K562 (cell line): ENCODE data around the gene FST. TPM values are rescaled to one million over a fixed set of nuclear protein-coding genes. Genes with fewer than 3 reads are reported as not detected.

Experiments used
- ATAC-seq: fragments of 200-7000 bp; cut with Tn5 transposase; 3 replicates; pipeline ENCODE4 v1.9.1; 2020; ENCODE audit warnings: moderate library complexity
- BruUV-seq: library from RNA; stranded (reverse); fragments of 400-500 nt; replicated peaks from 2 replicates; lab custom pipeline; 2021; lab: Mats Ljungman, UMichigan
- CTCF ChIA-PET: fragments of 300-600 bp; formaldehyde crosslinking; extraction: SDS; loops from one replicate; lab custom pipeline; 2021; ENCODE audit warnings: low intra/inter-chr PET ratio; lab: Yijun Ruan, JAX
- POLR2A ChIA-PET: fragments of 300-600, 350-650 bp; sonication (Branson Sonifier 250); formaldehyde crosslinking; extraction: SDS; loops from one replicate; lab custom pipeline; 2021; ENCODE audit warnings: antibody characterized with exemption, inconsistent platforms; lab: Yijun Ruan, JAX
- DNase-seq, 4 experiments: peaks; one replicate each; pipeline versions ENCODE4 v3.0.0 to v3.0.0-alpha.2; 2011 to 2018; ENCODE audit warnings: low spot score in 3 of 4, mixed read lengths in 3 of 4; ENCODE audit errors: extremely low read depth in 1 of 4
- FAIRE-seq: peaks from 2 replicates; lab custom pipeline; 2011; peaks lifted over from hg19 to GRCh38; lab: Jason Lieb, UNC
- H2AFZ ChIP-seq: 2 replicates; pipeline ENCODE4 v1.6.0; 2011; ENCODE audit warnings: low read depth, low read length, control low read depth, inconsistent platforms
- H3K27ac ChIP-seq: fragments of 200-600 bp; 3 replicates; pipeline ENCODE4 v1.8.0; 2011; ENCODE audit warnings: low read depth, mild to moderate bottlenecking, control low read depth, inconsistent platforms, low read length, moderate library complexity, mixed read lengths; ENCODE audit errors: extremely low read depth
- H3K27me3 ChIP-seq, 2 experiments: fragments of 300-600 bp in 1 of 2; 2 replicates in 1 of 2; 3 replicates in 1 of 2; pipeline versions ENCODE4 v1.6.0 to v1.8.0; 2011; ENCODE audit warnings: inconsistent platforms in 2 of 2, low read length in 2 of 2, mild to moderate bottlenecking in 1 of 2, mixed read lengths in 1 of 2, moderate library complexity in 1 of 2; ENCODE audit not compliant: control insufficient read depth in 2 of 2, insufficient read depth in 2 of 2
- H3K36me3 ChIP-seq: fragments of 300-600 bp; 3 replicates; pipeline ENCODE4 v1.8.0; 2011; ENCODE audit warnings: mild to moderate bottlenecking, low read length, inconsistent platforms; ENCODE audit not compliant: control insufficient read depth, insufficient read depth
- H3K4me1 ChIP-seq, 2 experiments: fragments of 200-600 bp in 1 of 2; replicated peaks in 1 of 2; 2 replicates in 1 of 2; 3 replicates in 1 of 2; pipeline versions ENCODE4 v1.5.1 to v1.8.0; 2011; ENCODE audit warnings: inconsistent platforms in 2 of 2, low read length in 2 of 2, mild to moderate bottlenecking in 1 of 2, mixed read lengths in 1 of 2, moderate library complexity in 1 of 2; ENCODE audit not compliant: control insufficient read depth in 2 of 2, insufficient read depth in 2 of 2
- H3K4me2 ChIP-seq: 2 replicates; pipeline ENCODE4 v1.6.1; 2011; ENCODE audit warnings: low read length, control low read depth, inconsistent platforms, mixed read lengths; ENCODE audit not compliant: insufficient read depth
- H3K4me3 ChIP-seq: fragments of 200-600 bp; sonication (generic), shearing (Covaris generic); 2 replicates; pipeline ENCODE4 v1.5.1; 2016; ENCODE audit warnings: control low read depth, inconsistent platforms
- H3K79me2 ChIP-seq: fragments of 200-600 bp; 3 replicates; pipeline ENCODE4 v1.8.0; 2011; ENCODE audit warnings: low read length, inconsistent platforms; ENCODE audit not compliant: control insufficient read depth, insufficient read depth
- H3K9ac ChIP-seq, 2 experiments: 2 replicates each; pipeline versions ENCODE4 v1.6.0 to v1.6.1; 2011; ENCODE audit warnings: low read depth in 2 of 2, low read length in 2 of 2, control low read depth in 1 of 2, inconsistent platforms in 1 of 2, mild to moderate bottlenecking in 1 of 2, mixed read lengths in 1 of 2; ENCODE audit not compliant: insufficient read depth in 1 of 2
- H3K9me1 ChIP-seq: one replicate; pipeline ENCODE4 v1.6.0; 2011; ENCODE audit warnings: inconsistent platforms, mild to moderate bottlenecking, low read length, moderate library complexity; ENCODE audit not compliant: control insufficient read depth, insufficient read depth
- H3K9me3 ChIP-seq: replicated peaks from 2 replicates; pipeline ENCODE4 v1.5.1; 2011; ENCODE audit warnings: low read depth, low read length, inconsistent platforms; ENCODE audit not compliant: control insufficient read depth, insufficient read depth
- H4K20me1 ChIP-seq: replicated peaks from 2 replicates; pipeline ENCODE4 v1.6.1; 2011; ENCODE audit warnings: low read length, inconsistent platforms, mixed read lengths; ENCODE audit not compliant: control insufficient read depth, insufficient read depth
- CBX2 ChIP-seq: fragments of 200-600 bp; sonication (generic); IDR thresholded peaks from one replicate; pipeline ENCODE4 v1.6.1; 2012; ENCODE audit warnings: mild to moderate bottlenecking, low read length, inconsistent platforms; ENCODE audit not compliant: insufficient read depth, poor library complexity, severe bottlenecking
- EHMT2 ChIP-seq: fragments of 450-650 bp; IDR thresholded peaks from 2 replicates; pipeline ENCODE4 v1.6.1; 2018; ENCODE audit warnings: antibody characterized with exemption
- HIVEP1 ChIP-seq: fragments of 250-450 bp; sonication (Bioruptor Pico); IDR thresholded peaks from 2 replicates; pipeline ENCODE4 v1.4.0; 2020; ENCODE audit warnings: mild to moderate bottlenecking
- KHSRP ChIP-seq: fragments of 450-650 bp; IDR thresholded peaks from 2 replicates; pipeline ENCODE4 v1.6.1; 2017
- NR2F6 ChIP-seq: fragments of 450-650 bp; formaldehyde crosslinking; IDR thresholded peaks from 2 replicates; pipeline ENCODE4 v1.4.0; 2020; ENCODE audit warnings: mild to moderate bottlenecking
- RBM34 ChIP-seq: fragments of 200-400 bp; formaldehyde crosslinking; IDR thresholded peaks from 2 replicates; pipeline ENCODE4 v1.6.1; 2018; ENCODE audit warnings: low read length, borderline replicate concordance; ENCODE audit not compliant: insufficient read depth
- TAF1 ChIP-seq: IDR thresholded peaks from 2 replicates; pipeline ENCODE4 v1.6.1; 2011; ENCODE audit warnings: mild to moderate bottlenecking, low read length, moderate library complexity; ENCODE audit not compliant: insufficient read depth, control insufficient read depth, severe bottlenecking; ENCODE audit errors: extremely low read depth
- TEAD2 ChIP-seq: fragments of 450-650 bp; IDR thresholded peaks from 2 replicates; pipeline ENCODE4 v1.6.1; 2016; ENCODE audit warnings: missing genetic modification characterization, control low read depth, missing compliant biosample characterization
- WHSC1 ChIP-seq: IDR thresholded peaks from one replicate; pipeline ENCODE4 v1.6.1; 2012; ENCODE audit warnings: low read length, control low read depth, inconsistent platforms
- XRCC4 ChIP-seq: IDR thresholded peaks from one replicate; pipeline ENCODE4 v1.6.1; 2011; ENCODE audit not compliant: insufficient read depth, insufficient read length; ENCODE audit errors: extremely low read depth
- ZFP1 ChIP-seq: fragments of 450-650 bp; formaldehyde crosslinking; IDR thresholded peaks from 2 replicates; pipeline ENCODE4 v1.4.0; 2020; ENCODE audit warnings: mild to moderate bottlenecking, mixed read lengths
- ZNF280A ChIP-seq: fragments of 450-650 bp; IDR thresholded peaks from 2 replicates; pipeline ENCODE4 v1.6.1; 2018; ENCODE audit warnings: mild to moderate bottlenecking, low read depth; ENCODE audit not compliant: partially characterized antibody
- ZNF384 ChIP-seq: IDR thresholded peaks from 2 replicates; pipeline ENCODE4 v1.6.1; 2012; ENCODE audit warnings: low read depth, low read length, improper control_type of control experiment
- ZNF444 ChIP-seq: fragments of 250-450 bp; sonication (Bioruptor Pico); IDR thresholded peaks from 2 replicates; pipeline ENCODE4 v1.4.0; 2020; ENCODE audit warnings: mild to moderate bottlenecking, moderate library complexity
- ZNF512 ChIP-seq: IDR thresholded peaks from 2 replicates; pipeline ENCODE4 v1.6.1; 2016; ENCODE audit warnings: missing genetic modification characterization, missing compliant biosample characterization
- ZNF740 ChIP-seq, 3 experiments: fragments of 200-800 bp in 1 of 3; sonication (Bioruptor generic) in 1 of 3; sonication (generic) in 1 of 3; formaldehyde crosslinking in 1 of 3; IDR thresholded peaks; 2 replicates each; pipeline versions ENCODE4 v1.6.1 to v1.8.0; 2016 to 2022; ENCODE audit warnings: mild to moderate bottlenecking in 2 of 3, missing compliant biosample characterization in 2 of 3, missing genetic modification characterization in 2 of 3, missing genetic modification reagents in 1 of 3
- ZZZ3 ChIP-seq: fragments of 450-650 bp; IDR thresholded peaks from 2 replicates; pipeline ENCODE4 v1.6.1; 2016; ENCODE audit warnings: antibody characterized with exemption, mild to moderate bottlenecking, moderate library complexity
- WGBS: fragments of 100-300 bp; shearing (Covaris generic); methylation state at CpG from one replicate; pipeline ENCODE4 v1.1.6; 2016; ENCODE audit warnings: low coverage, mixed read lengths; ENCODE audit not compliant: insufficient coverage; ENCODE audit errors: missing lambda C conversion rate; 5-methylcytosine and 5-hydroxymethylcytosine counted together
- in situ Hi-C: fragments of 300-500 bp; cut with MboI; formaldehyde crosslinking; loops from 4 replicates; pipeline ENCODE4 v1.15.0; 2018; ENCODE audit warnings: inconsistent platforms, mixed read lengths
- intact Hi-C: fragments of 100-400 bp; cut with micrococcal nuclease; formaldehyde crosslinking; loops from 2 replicates; pipeline ENCODE4 v1.14.2; 2022
- polyA plus RNA-seq, 8 experiments: library from polyadenylated mRNA; depleted of rRNA in 4 of 8; stranded (reverse) in 5 of 8; unstranded in 3 of 8; fragments of >200 nt; fragmentation: Nextera tagmentation in 2 of 8; fragmentation: Illumina TruSeq in 1 of 8; extraction: Ambion mirVana in 2 of 8; extraction: Trizol in 1 of 8; gene quantifications; 2 replicates each; pipeline versions ENCODE4 v1.2.1 to v1.2.3, GENCODE V29; 2011 to 2014; ENCODE audit warnings: inconsistent platforms in 1 of 8, missing spikeins in 1 of 8
- total RNA-seq, 7 experiments: library from RNA; depleted of rRNA in 6 of 7; stranded (reverse); fragments of >200 nt in 6 of 7; fragmentation: Illumina TruSeq in 2 of 7; extraction: Trizol in 2 of 7; gene quantifications; 2 replicates each; pipeline versions ENCODE4 v1.2.1 to v1.2.3, GENCODE V29; 2011 to 2021; ENCODE audit warnings: low replicate concordance in 1 of 7

The FST gene
- total and polyA plus RNA-seq, 9 of the 15 experiments (the other 6 are each of a cell fraction or from before 2014, with no cell fraction given): 0.03 to 0.27 TPM; not detected in 7

- no peak overlapping the region; a peak in 1 of 4 replicates for H3K9ac ChIP-seq
- ChIA-PET CTCF (no interaction called here), POLR2A (interaction anchor here (0.6 to 1.1 kb wide), 2 partner anchors 23 to 248 kb away, joined by 3 to 4 read pairs; no protein-coding TSS in a partner anchor)
- no peak for FAIRE-seq
- H2AFZ ChIP-seq: peak overlapping the region; percentile 54; the same call in 1 of the 2 replicates
- H3K9me1 ChIP-seq: no peaks in the 10 kb centered on the region
- no peaks in the 10 kb centered on the region for H3K79me2 ChIP-seq
- H3K27ac ChIP-seq: no peak overlapping the region
- peaks cover 0 to 30% of the 10 kb centered on the region in 2 experiments; a peak in 2 of 5 replicates for H3K4me1 ChIP-seq
- ATAC-seq: no peak
- H4K20me1 ChIP-seq: peaks cover 12% of the 10 kb centered on the region
- peaks cover 33 to 36% of the 10 kb centered on the region in 2 experiments for H3K27me3 ChIP-seq
- intact Hi-C loops: loop anchor here (5.0 kb wide), 2 partner anchors 581 to 736 kb away; no protein-coding TSS in a partner anchor
- WGBS: 8% methylated on average over 7 of the region's 7 CpGs
- no peaks in the 10 kb centered on the region for H3K36me3 ChIP-seq
- DNase-seq: peak in 1 of 4 experiments; percentile 16
- H3K4me2 ChIP-seq: peak overlapping the region; percentile 38
- H3K4me3 ChIP-seq: 0 out of 2 replicates have a peak overlapping the region, but pooled peaks have one; percentile 8
- BruUV-seq: no TSS peak
- no peak for TF ChIP-seq WHSC1
- no peak for TF ChIP-seq ZNF444
- TF ChIP-seq ZFP1 (CRISPR knock-in tag): no peak
- TF ChIP-seq KHSRP: no peak
- no peak for TF ChIP-seq NR2F6 (CRISPR knock-in tag)
- TF ChIP-seq HIVEP1 (CRISPR knock-in tag): no peak
- TF ChIP-seq CBX2: peak; percentile 92
- no peak for TF ChIP-seq RBM34
- no peak for TF ChIP-seq ZNF280A
- no peak for TF ChIP-seq EHMT2
- no peak for TF ChIP-seq ZNF740 (CRISPR knock-in tag; IDR thresholded peaks at IDR 0.05)
- no peak for TF ChIP-seq ZNF740 (tag; IDR thresholded peaks at IDR 0.05)
- no peak for TF ChIP-seq TEAD2 (tag)
- no peak for TF ChIP-seq XRCC4
- no peak for TF ChIP-seq ZZZ3
- no peak for TF ChIP-seq ZNF512
- TF ChIP-seq ZNF384: 0 out of 2 replicates have a peak, but pooled peaks have one; percentile 28
- TF ChIP-seq TAF1: no peak
- no peaks in the 10 kb centered on the region for H3K9me3 ChIP-seq
- in situ Hi-C loops: no loop called here
These were observed 894 bp downstream of the FST start for GRCh38 chr5:53481159-53481886.
